HEK293 (cell line): ENCODE measurements around the gene L3MBTL3.

Source experiments
- GFI1B ChIP-seq: fragments of 450-650 bp; formaldehyde crosslinking; IDR thresholded peaks from 2 replicates; pipeline ENCODE4 v1.5.1; 2016; ENCODE audit warnings: missing biosample characterization, missing genetic modification characterization
- GLIS2 ChIP-seq: fragments of 450-650 bp; formaldehyde crosslinking; IDR thresholded peaks from 2 replicates; pipeline ENCODE4 v1.5.1; 2016; ENCODE audit warnings: missing biosample characterization, missing genetic modification characterization
- PRDM10 ChIP-seq: fragments of 450-650 bp; formaldehyde crosslinking; IDR thresholded peaks from 2 replicates; pipeline ENCODE4 v1.5.1; 2016; ENCODE audit warnings: missing biosample characterization, missing genetic modification characterization
- ZNF280D ChIP-seq: fragments of 450-650 bp; formaldehyde crosslinking; IDR thresholded peaks from 2 replicates; pipeline ENCODE4 v1.5.1; 2016; ENCODE audit warnings: missing biosample characterization, missing genetic modification characterization
- ZNF311 ChIP-seq: fragments of 450-650 bp; formaldehyde crosslinking; IDR thresholded peaks from 2 replicates; pipeline ENCODE4 v1.5.1; 2017; ENCODE audit warnings: missing biosample characterization, missing genetic modification characterization, borderline replicate concordance
- ZNF341 ChIP-seq: fragments of 450-650 bp; formaldehyde crosslinking; IDR thresholded peaks from 2 replicates; pipeline ENCODE4; 2016; ENCODE audit warnings: low read depth, missing biosample characterization, missing genetic modification characterization
- ZNF423 ChIP-seq: fragments of 450-650 bp; formaldehyde crosslinking; IDR thresholded peaks from 2 replicates; pipeline ENCODE4 v1.5.1; 2016; ENCODE audit warnings: missing biosample characterization, missing genetic modification characterization
- ZNF518A ChIP-seq: fragments of 450-650 bp; formaldehyde crosslinking; conservative IDR thresholded peaks from 2 replicates; pipeline ENCODE4 v1.5.1; 2016; ENCODE audit warnings: low read depth, missing biosample characterization, missing genetic modification characterization
- ZNF561 ChIP-seq: fragments of 450-650 bp; IDR thresholded peaks from 2 replicates; pipeline ENCODE4 v1.5.1; 2018; ENCODE audit warnings: missing biosample characterization, missing genetic modification characterization, borderline replicate concordance
- ZNF843 ChIP-seq: fragments of 450-650 bp; formaldehyde crosslinking; IDR thresholded peaks from 2 replicates; pipeline ENCODE4 v1.5.1; 2016; ENCODE audit warnings: missing biosample characterization, missing genetic modification characterization
- ZSCAN23 ChIP-seq: fragments of 450-650 bp; formaldehyde crosslinking; IDR thresholded peaks from 2 replicates; pipeline ENCODE4 v1.5.1; 2016; ENCODE audit warnings: missing biosample characterization, missing genetic modification characterization
- ZSCAN4 ChIP-seq: fragments of 450-650 bp; formaldehyde crosslinking; IDR thresholded peaks from 2 replicates; pipeline ENCODE4 v1.5.1; 2017; ENCODE audit warnings: missing biosample characterization, missing genetic modification characterization

L3MBTL3 gene

GRCh38 chr6:130018744-130019325 is 454 bp downstream of the L3MBTL3 start (continued):
- TF ChIP-seq ZNF280D (tag by site-specific recombination) (no peak), ZNF518A (tag by site-specific recombination) (no peak), GLIS2 (tag by site-specific recombination) (peak; percentile 76), ZSCAN4 (tag by site-specific recombination) (no peak), PRDM10 (peak; percentile 87), ZNF311 (tag by site-specific recombination) (no peak), ZNF341 (0 out of 2 replicates have a peak, but pooled peaks have one; percentile 23), ZNF423 (tag by site-specific recombination) (no peak), ZNF561 (tag by site-specific recombination) (no peak), ZSCAN23 (tag by site-specific recombination) (no peak), ZNF843 (tag by site-specific recombination) (no peak), GFI1B (no peak)
